Esophagus mucosa (tissue), 1 donor: ENCODE data around the gene LRP1-AS. TPM values are rescaled to one million over a fixed set of nuclear protein-coding genes. Genes with fewer than 3 reads are reported as not detected.

Experiments
- ATAC-seq: fragments of 200-7000 bp; cut with Tn5 transposase; one replicate; pipeline ENCODE4 v1.9.1; 2020
- total RNA-seq: library from RNA; stranded (reverse); gene quantifications from one replicate; pipeline ENCODE4 v1.2.4, GENCODE V29; 2023
- donor health status: DM: yes; HTN: yes; CAD: no.

Gene LRP1-AS
- total RNA-seq, 1 donor from 2014 or later: not detected

GRCh38 chr12:57179331-57180086 lies 32.1 kb upstream of the LRP1-AS start:
- ATAC-seq: no peak

- no peak for ATAC-seq
Observed at GRCh38 chr12:57178213-57178612, 30.8 kb upstream of the LRP1-AS start.

DNA sequence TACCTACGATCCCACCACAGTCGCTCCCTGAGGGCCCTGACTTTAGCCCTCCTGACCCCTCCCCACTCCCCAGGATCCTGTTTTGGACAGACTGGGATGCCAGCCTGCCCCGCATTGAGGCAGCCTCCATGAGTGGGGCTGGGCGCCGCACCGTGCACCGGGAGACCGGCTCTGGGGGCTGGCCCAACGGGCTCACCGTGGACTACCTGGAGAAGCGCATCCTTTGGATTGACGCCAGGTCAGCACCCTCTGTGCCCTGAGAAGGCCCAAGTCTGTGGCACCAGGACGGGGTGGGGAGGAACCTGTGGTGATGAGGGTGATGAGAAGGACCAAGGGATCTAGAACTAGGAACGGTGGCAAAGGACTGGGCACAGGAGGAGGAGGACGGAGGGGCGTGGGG lies 29.9 kb upstream of the LRP1-AS start:
- ATAC-seq: no peak

DNA sequence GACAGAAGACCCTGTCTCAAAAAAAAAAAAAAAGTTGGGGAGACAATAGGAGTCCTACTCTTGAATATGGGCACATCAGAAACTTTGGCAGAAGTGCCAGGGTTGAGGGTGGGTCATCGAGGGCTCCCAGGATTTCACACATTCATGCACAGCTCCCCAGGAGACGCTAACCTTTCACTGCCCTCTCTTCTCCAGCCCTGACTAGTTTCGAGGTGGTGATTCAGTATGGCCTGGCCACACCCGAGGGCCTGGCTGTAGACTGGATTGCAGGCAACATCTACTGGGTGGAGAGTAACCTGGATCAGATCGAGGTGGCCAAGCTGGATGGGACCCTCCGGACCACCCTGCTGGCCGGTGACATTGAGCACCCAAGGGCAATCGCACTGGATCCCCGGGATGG lies 29.4 kb upstream of the LRP1-AS start:
- ATAC-seq: peak; percentile 77

DNA sequence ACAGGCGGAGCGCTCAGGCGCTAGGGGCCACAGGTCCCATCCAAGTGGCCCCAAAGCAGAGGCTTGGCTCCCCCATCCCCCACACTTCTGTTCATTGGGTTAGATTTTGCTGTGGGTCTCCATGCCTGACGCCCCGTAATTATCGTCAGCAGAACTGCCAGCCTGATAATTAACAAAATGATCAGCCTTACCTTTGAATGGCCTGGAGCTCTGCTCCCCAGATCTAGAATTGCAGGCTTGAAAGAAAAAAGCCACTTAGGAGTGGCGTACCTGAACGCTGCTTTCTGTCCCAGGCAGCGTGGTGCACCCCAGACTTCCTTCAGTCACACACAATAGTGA lies 28.7 kb upstream of the LRP1-AS start:
- no peak for ATAC-seq

GRCh38 chr12:57175428-57176138 lies 28.2 kb upstream of the LRP1-AS start:
- ATAC-seq: peak; percentile 90

GRCh38 chr12:57173683-57174082 lies 26.3 kb upstream of the LRP1-AS start:
- no peak for ATAC-seq

DNA sequence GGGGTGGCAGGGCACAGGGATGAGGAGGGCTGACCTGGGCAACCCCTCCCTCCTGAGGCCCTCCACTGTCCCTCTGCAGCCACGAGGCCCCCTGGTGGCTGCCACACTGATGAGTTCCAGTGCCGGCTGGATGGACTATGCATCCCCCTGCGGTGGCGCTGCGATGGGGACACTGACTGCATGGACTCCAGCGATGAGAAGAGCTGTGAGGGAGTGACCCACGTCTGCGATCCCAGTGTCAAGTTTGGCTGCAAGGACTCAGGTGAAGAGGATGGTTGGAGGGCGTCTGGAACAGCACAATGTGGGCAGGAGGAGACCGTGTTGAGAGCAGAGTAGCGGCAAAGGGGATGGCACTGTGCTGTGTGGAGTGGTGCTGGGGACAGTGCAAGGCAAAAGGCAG lies 25.7 kb upstream of the LRP1-AS start:
- ATAC-seq: no peak

GRCh38 chr12:57171668-57172067 lies 24.2 kb upstream of the LRP1-AS start:
- ATAC-seq: peak; percentile 49

GRCh38 chr12:57170927-57171326 lies 23.5 kb upstream of the LRP1-AS start:
- no peak for ATAC-seq

DNA sequence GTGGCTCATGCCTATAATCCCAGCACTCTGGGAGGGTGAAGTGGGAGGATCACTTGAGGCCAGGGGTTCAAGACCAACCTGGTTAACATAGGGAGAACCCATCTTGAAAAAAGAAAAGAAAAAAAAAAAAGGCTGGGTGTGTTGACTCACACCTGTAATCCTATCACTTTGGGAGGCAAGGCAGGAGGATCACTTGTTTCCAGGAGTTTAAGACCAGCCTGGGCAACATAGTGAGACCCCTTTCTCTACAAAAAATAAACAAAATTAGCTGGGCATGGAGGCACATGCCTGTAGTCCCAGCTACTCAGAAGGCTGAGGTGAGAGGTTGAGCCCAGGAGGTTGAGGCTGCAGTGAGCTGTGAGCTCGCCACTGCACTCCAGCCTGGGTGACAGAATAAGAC lies 23.0 kb upstream of the LRP1-AS start:
- no peak for ATAC-seq

DNA sequence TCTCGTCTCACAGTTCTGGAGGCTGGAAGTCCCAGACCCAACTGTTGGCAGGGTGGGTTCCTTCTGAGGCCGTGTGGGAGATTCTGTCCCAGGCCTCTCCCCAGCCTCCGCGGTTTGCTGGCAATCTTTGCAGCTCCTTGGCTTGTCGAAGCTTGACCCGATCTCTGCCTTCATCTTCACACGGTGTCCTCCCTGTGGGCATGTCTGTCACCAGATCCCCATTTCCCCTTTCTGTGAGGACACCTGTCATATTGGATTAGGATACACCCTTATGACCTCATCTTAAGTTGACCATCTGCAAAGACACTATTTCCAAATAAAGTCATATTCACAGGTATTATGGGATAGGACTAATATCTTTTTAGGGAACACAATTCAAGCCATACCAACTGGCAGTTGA lies 22.6 kb upstream of the LRP1-AS start:
- ATAC-seq: peak; percentile 27

- ATAC-seq: no peak
Observed at GRCh38 chr12:57169046-57169795, 21.8 kb upstream of the LRP1-AS start.

DNA sequence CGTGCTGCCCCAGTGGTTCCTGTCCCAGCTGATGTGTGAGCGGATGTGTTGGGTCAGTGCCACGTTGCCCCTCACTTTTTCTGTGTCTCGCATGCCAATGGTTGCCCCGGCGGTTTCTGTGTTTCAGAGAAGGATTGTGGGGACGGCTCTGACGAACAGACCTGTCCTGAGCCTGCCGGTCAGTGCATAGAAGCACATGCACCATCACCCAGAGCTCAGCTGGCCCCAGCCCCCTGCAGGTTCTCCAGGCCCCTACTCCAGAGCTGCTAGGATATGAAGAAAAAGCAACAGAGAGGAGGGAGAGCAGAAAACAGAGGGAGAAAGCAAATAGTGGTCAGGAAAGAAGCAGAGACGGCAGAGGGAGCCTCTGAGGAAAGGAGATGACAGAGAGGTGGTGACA lies 20.6 kb upstream of the LRP1-AS start:
- no peak for ATAC-seq

- peak; percentile 83 for ATAC-seq
Observed at GRCh38 chr12:57166971-57167371, 19.6 kb upstream of the LRP1-AS start.

- peak; percentile 88 for ATAC-seq
Observed at GRCh38 chr12:57165741-57166140, 18.3 kb upstream of the LRP1-AS start.

DNA sequence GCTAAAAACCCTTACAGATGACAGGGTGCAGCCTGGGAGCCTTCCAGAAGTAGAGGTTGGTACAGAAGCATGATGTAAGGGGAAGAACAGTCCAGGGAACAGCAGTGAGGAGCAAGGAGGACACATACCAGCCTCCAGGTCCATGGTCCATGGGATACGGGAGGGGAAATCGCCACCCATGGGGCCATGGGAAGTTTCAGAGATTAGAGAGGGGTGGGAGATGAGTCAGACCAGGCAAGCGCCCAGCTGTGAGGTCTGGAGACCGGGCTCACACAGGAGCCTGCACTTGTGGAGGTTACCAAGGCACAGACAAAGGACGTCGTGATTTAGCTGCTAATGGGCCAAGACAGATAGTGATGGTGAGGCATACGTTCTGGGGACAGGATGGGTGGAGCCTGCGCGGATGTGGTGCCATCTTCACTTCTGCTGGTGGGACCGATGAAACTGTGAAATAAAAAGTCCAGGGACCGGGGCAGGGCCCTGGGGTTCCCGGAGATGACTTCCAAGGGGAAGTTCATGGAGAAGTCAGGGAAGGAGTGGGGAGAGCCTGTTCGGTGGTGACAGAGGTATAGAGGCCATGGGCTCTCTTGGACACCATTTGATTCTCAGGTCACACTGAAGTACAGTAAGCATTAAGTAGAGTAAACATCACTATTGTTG lies 17.7 kb upstream of the LRP1-AS start:
- ATAC-seq: no peak

GRCh38 chr12:57164454-57164853 lies 17.0 kb upstream of the LRP1-AS start:
- no peak for ATAC-seq

- no peak for ATAC-seq
Observed at GRCh38 chr12:57162553-57163125, 15.2 kb upstream of the LRP1-AS start.

- ATAC-seq: no peak
Observed at GRCh38 chr12:57161491-57161890, 14.1 kb upstream of the LRP1-AS start.

DNA sequence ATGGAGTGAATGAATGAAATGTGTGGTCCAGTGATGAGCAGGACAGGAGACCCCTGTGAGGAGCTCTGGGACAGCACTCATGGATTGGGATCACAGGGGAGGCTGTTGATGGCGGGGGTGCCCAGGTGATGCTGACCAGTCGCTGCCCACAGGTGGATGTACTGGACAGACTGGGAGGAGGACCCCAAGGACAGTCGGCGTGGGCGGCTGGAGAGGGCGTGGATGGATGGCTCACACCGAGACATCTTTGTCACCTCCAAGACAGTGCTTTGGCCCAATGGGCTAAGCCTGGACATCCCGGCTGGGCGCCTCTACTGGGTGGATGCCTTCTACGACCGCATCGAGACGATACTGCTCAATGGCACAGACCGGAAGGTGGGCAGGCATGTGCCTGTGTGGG lies 13.3 kb upstream of the LRP1-AS start:
- no peak for ATAC-seq

- no peak for ATAC-seq
Observed at GRCh38 chr12:57160040-57160439, 12.6 kb upstream of the LRP1-AS start.

DNA sequence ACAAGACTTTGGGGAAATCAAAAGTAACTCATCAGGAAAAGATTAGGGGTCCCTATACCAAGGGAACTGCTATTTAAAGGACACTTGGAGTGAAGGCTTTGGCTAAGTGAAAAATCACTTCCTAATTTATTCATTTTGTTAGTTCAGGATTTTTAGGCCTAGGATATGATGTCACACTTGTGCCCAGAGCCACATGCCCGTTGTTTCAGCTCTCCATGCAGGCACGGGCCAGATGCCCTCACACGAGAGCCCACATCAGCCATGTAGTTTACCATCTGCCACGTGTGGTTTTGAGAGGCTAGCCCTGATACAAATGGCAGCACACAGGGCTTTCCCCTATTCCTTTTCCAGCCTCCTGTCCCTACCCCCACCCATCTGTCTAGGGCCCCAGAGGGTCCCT lies 11.9 kb upstream of the LRP1-AS start:
- no peak for ATAC-seq
